SK-N-SH treated with all-trans-retinoic acid at 6 μM for 48 hours (cell line): ENCODE measurements around the gene SIK3.

ENCODE experiments used
- ARNTL ChIP-seq: fragments of 450-650 bp; formaldehyde crosslinking; IDR thresholded peaks from 2 replicates; pipeline ENCODE4 v1.5.0; 2020; ENCODE audit warnings: low read depth, mild to moderate bottlenecking, moderate library complexity, borderline replicate concordance
- CREB5 ChIP-seq: fragments of 250-450 bp; sonication (Bioruptor Pico); IDR thresholded peaks from 2 replicates; pipeline ENCODE4 v1.5.1; 2020; ENCODE audit warnings: low read depth, mild to moderate bottlenecking, moderate library complexity
- GLIS3 ChIP-seq: fragments of 250-450 bp; sonication (Bioruptor Pico); IDR thresholded peaks from 2 replicates; pipeline ENCODE4 v1.5.0; 2020; ENCODE audit warnings: mild to moderate bottlenecking, moderate library complexity
- PATZ1 ChIP-seq: fragments of 250-450 bp; sonication (Bioruptor Pico); IDR thresholded peaks from 2 replicates; pipeline ENCODE4 v1.8.0; 2020; ENCODE audit warnings: mild to moderate bottlenecking, moderate library complexity, borderline replicate concordance
- POU6F1 ChIP-seq: fragments of 250-450 bp; sonication (Bioruptor Pico); IDR thresholded peaks from 2 replicates; pipeline ENCODE4 v1.8.0; 2021; ENCODE audit warnings: low read depth, mild to moderate bottlenecking, moderate library complexity, borderline replicate concordance
- RARB ChIP-seq: fragments of 250-450 bp; sonication (Bioruptor Pico); IDR thresholded peaks from 2 replicates; pipeline ENCODE4 v1.8.0; 2021; ENCODE audit warnings: mild to moderate bottlenecking, moderate library complexity
- TCF4 ChIP-seq: fragments of 250-450 bp; sonication (Bioruptor Pico); IDR thresholded peaks from 2 replicates; pipeline ENCODE4 v1.8.0; 2021; ENCODE audit warnings: mild to moderate bottlenecking, moderate library complexity, borderline replicate concordance
- TOX ChIP-seq: fragments of 250-450 bp; sonication (Bioruptor Pico); IDR thresholded peaks from 2 replicates; pipeline ENCODE4 v1.8.0; 2021; ENCODE audit warnings: mild to moderate bottlenecking, moderate library complexity, borderline replicate concordance
- ZFP3 ChIP-seq: fragments of 250-450 bp; sonication (Bioruptor Pico); IDR thresholded peaks from 2 replicates; pipeline ENCODE4 v1.5.0; 2020; ENCODE audit warnings: mild to moderate bottlenecking, moderate library complexity
- ZNF565 ChIP-seq: fragments of 450-650 bp; formaldehyde crosslinking; conservative IDR thresholded peaks from 2 replicates; pipeline ENCODE4 v1.5.0; 2020; ENCODE audit warnings: low read depth, mild to moderate bottlenecking, moderate library complexity
- ZNF70 ChIP-seq: fragments of 450-650 bp; formaldehyde crosslinking; IDR thresholded peaks from 2 replicates; pipeline ENCODE4 v1.5.0; 2020; ENCODE audit warnings: mild to moderate bottlenecking, moderate library complexity
- ZNF8 ChIP-seq: fragments of 450-650 bp; formaldehyde crosslinking; IDR thresholded peaks from 2 replicates; pipeline ENCODE4 v1.5.0; 2020; ENCODE audit warnings: mild to moderate bottlenecking, moderate library complexity

- TF ChIP-seq TCF4, result no peak
- TF ChIP-seq RARB, result no peak
- no peak for TF ChIP-seq CREB5 (CRISPR knock-in tag)
- TF ChIP-seq ZNF565 (CRISPR knock-in tag), result no peak
- TF ChIP-seq PATZ1 (CRISPR knock-in tag), result no peak
- TF ChIP-seq ZFP3 (CRISPR knock-in tag), result no peak
- TF ChIP-seq ARNTL (CRISPR knock-in tag), result no peak
- no peak for TF ChIP-seq POU6F1 (CRISPR knock-in tag)
- no peak for TF ChIP-seq GLIS3 (CRISPR knock-in tag)
- TF ChIP-seq ZNF8 (CRISPR knock-in tag), result no peak
- no peak for TF ChIP-seq ZNF70 (CRISPR knock-in tag)
- TF ChIP-seq TOX (CRISPR knock-in tag), result no peak
Observed at GRCh38 chr11:116807601-116808261, 290.5 kb downstream of the SIK3 start.
